ENCODE measurements around the gene POLDIP3. TPM values are rescaled to one million over a fixed set of nuclear protein-coding genes. Genes with fewer than 3 reads are reported as not detected.
A peak's percentile ranks its signal among the peaks of the same experiment; 100 is the strongest.
"Not testable (repeated sequence)": the region's sequence is repeated elsewhere in the genome, so short reads cannot be mapped to it uniquely, and the experiment has no call there.

The POLDIP3 gene
- total and polyA plus RNA-seq, 2 of the 4 experiments (the other 2 are of a cell fraction) = 33.9 to 43.6 TPM

GRCh38 chr22:42581194-42581761 is 33.4 kb downstream of the POLDIP3 start:
- H3K27me3 ChIP-seq (ENCODE audit: control insufficient read depth, insufficient read depth, low read length); intact Hi-C loops (cut with micrococcal nuclease); H4K20me1 ChIP-seq (ENCODE audit: insufficient read depth, low read length); H2BK15ac ChIP-seq (ENCODE audit: low read depth, low read length); H3K18ac ChIP-seq (ENCODE audit: low read depth, low read length); H2BK20ac ChIP-seq (ENCODE audit: low read depth, low read length); H3K4me1 ChIP-seq (ENCODE audit: control insufficient read depth, insufficient read depth, low read length); H2BK5ac ChIP-seq (ENCODE audit: low read depth, low read length, poor library complexity, severe bottlenecking); BruUV-seq (replicated peaks); H4K91ac ChIP-seq (ENCODE audit: insufficient read depth, low read depth, low read length); dilution Hi-C loops (cut with HindIII; ENCODE audit: low sequenced_read_pairs, unreplicated experiment); H2AK9ac ChIP-seq (replicated peaks; ENCODE audit: low read depth, low read length, poor library complexity); H3K56ac ChIP-seq (ENCODE audit: extremely low read depth, insufficient read depth, low read length); H2BK120ac ChIP-seq (ENCODE audit: low read depth, low read length); CTCF ChIA-PET; DNase-seq; H3K9me3 ChIP-seq (ENCODE audit: control insufficient read depth, insufficient read depth, low read length); H3K9me1 ChIP-seq (ENCODE audit: insufficient read depth, low read length); POLR2A ChIA-PET (ENCODE audit: unreplicated experiment); H2AFZ ChIP-seq (replicated peaks; ENCODE audit: low read length, poor library complexity); in situ Hi-C loops (cut with MboI; ENCODE audit: low sequenced_read_pairs); H4K5ac ChIP-seq (ENCODE audit: low read depth, low read length): not testable (repeated sequence)
- peak; percentile 35 for ATAC-seq (ENCODE audit: low read depth)
- Histone ChIP-seq H3K23ac (ENCODE audit: low read depth, low read length) (peak overlapping the region; percentile 49; the same call in 1 of the 2 replicates), H3K36me3 (ENCODE audit: control insufficient read depth, insufficient read depth, low read length) (peaks cover 45% of the 10 kb centered on the region), H3K27ac (ENCODE audit: insufficient read depth, low read length) (peak overlapping the region; percentile 24; the same call in 1 of the 2 replicates), H2AK5ac (ENCODE audit: low read depth, low read length) (peak overlapping the region; percentile 78), H3K79me1 (ENCODE audit: low read depth in 1 of 2, low read length in 2 of 2) (peaks cover 3 to 11% of the 10 kb centered on the region in 2 experiments; a peak in 3 of 4 replicates), H3K4me2 (ENCODE audit: low read depth, low read length) (peak overlapping the region; percentile 94), H3K4me3 (ENCODE audit: insufficient read depth, low read depth, low read length) (peak overlapping the region; percentile 67), H4K8ac (ENCODE audit: low read depth in 2 of 2, low read length in 2 of 2) (peak overlapping the region in 1 of 2 experiments; percentile 60; a peak in 2 of 4 replicates), H3K14ac (replicated peaks; ENCODE audit: low read depth, low read length) (peak overlapping the region; percentile 10; the same call in 1 of the 2 replicates), H3K9ac (ENCODE audit: low read depth, low read length) (peak overlapping the region; percentile 55), H3K4ac (ENCODE audit: low read depth, low read length) (peak overlapping the region; percentile 72)
- no CpG with 5 or more reads among the region's 22 CpGs for WGBS, 2 experiments (ENCODE audit: extremely low coverage in 2 of 2, insufficient read length in 1 of 2)

- H2BK5ac ChIP-seq (ENCODE audit: low read depth, low read length, poor library complexity, severe bottlenecking); H4K91ac ChIP-seq (ENCODE audit: insufficient read depth, low read depth, low read length); H2BK120ac ChIP-seq (ENCODE audit: low read depth, low read length); H3K4me2 ChIP-seq (ENCODE audit: low read depth, low read length); CTCF ChIA-PET; dilution Hi-C loops (cut with HindIII; ENCODE audit: low sequenced_read_pairs, unreplicated experiment); BruUV-seq (replicated peaks); H2AK5ac ChIP-seq (ENCODE audit: low read depth, low read length); H3K27me3 ChIP-seq (ENCODE audit: control insufficient read depth, insufficient read depth, low read length); H3K23ac ChIP-seq (ENCODE audit: low read depth, low read length); H3K27ac ChIP-seq (ENCODE audit: insufficient read depth, low read length); H3K4me1 ChIP-seq (ENCODE audit: control insufficient read depth, insufficient read depth, low read length); H2BK15ac ChIP-seq (ENCODE audit: low read depth, low read length); ATAC-seq (ENCODE audit: low read depth); H3K56ac ChIP-seq (ENCODE audit: extremely low read depth, insufficient read depth, low read length); H3K14ac ChIP-seq (replicated peaks; ENCODE audit: low read depth, low read length); POLR2A ChIA-PET (ENCODE audit: unreplicated experiment); H3K18ac ChIP-seq (ENCODE audit: low read depth, low read length); DNase-seq; H2AK9ac ChIP-seq (replicated peaks; ENCODE audit: low read depth, low read length, poor library complexity); H2BK20ac ChIP-seq (ENCODE audit: low read depth, low read length); H4K5ac ChIP-seq (ENCODE audit: low read depth, low read length); H4K8ac ChIP-seq (ENCODE audit: low read depth in 2 of 2, low read length in 2 of 2); H3K9me1 ChIP-seq (ENCODE audit: insufficient read depth, low read length); H3K9ac ChIP-seq (ENCODE audit: low read depth, low read length); H4K20me1 ChIP-seq (ENCODE audit: insufficient read depth, low read length); H3K4ac ChIP-seq (ENCODE audit: low read depth, low read length); H2AFZ ChIP-seq (replicated peaks; ENCODE audit: low read length, poor library complexity); in situ Hi-C loops (cut with MboI; ENCODE audit: low sequenced_read_pairs); intact Hi-C loops (cut with micrococcal nuclease); H3K4me3 ChIP-seq (ENCODE audit: insufficient read depth, low read depth, low read length); H3K9me3 ChIP-seq (ENCODE audit: control insufficient read depth, insufficient read depth, low read length): not testable (repeated sequence)
- Histone ChIP-seq H3K79me1 (ENCODE audit: low read depth in 1 of 2, low read length in 2 of 2) (peaks cover 3 to 11% of the 10 kb centered on the region in 2 experiments; a peak in 3 of 4 replicates), H3K36me3 (ENCODE audit: control insufficient read depth, insufficient read depth, low read length) (peaks cover 33% of the 10 kb centered on the region)
- no CpG with 5 or more reads among the region's 4 CpGs for WGBS, 2 experiments (ENCODE audit: extremely low coverage in 2 of 2, insufficient read length in 1 of 2)
Observed at GRCh38 chr22:42580040-42580439, 34.6 kb downstream of the POLDIP3 start.
